Heart right ventricle (tissue), 16 donors: ENCODE data around the gene TUBG1. TPM values are rescaled to one million over a fixed set of nuclear protein-coding genes. Genes with fewer than 3 reads are reported as not detected.
A peak's percentile ranks its signal among the peaks of the same experiment; 100 is the strongest.

ENCODE experiments used
- ATAC-seq, 8 donors: fragments of 200-7000 bp; cut with Tn5 transposase; one replicate each; pipeline ENCODE4 v1.9.1; 2020; ENCODE audit warnings: mild to moderate bottlenecking in 8 of 8, moderate library complexity in 8 of 8, moderate number of reproducible peaks in 1 of 8
- DNase-seq, 2 donors: peaks; one replicate each; pipeline ENCODE4 v3.0.0-alpha.2; 2020
- H3K27ac ChIP-seq, 10 donors: fragments of 200-600 bp; sonication (generic) in 2 of 10; one replicate each; pipeline versions ENCODE4 v1.5.0 to v1.8.0; 2020 to 2022; ENCODE audit warnings: mild to moderate bottlenecking in 3 of 10
- H3K27me3 ChIP-seq, 7 donors: fragments of 200-600 bp; one replicate each; pipeline ENCODE4 v1.8.0; 2021 to 2022; ENCODE audit warnings: mild to moderate bottlenecking in 2 of 7
- H3K36me3 ChIP-seq, 9 donors: fragments of 200-600 bp; sonication (generic) in 1 of 9; one replicate each; pipeline versions ENCODE4 v1.5.0 to v1.8.0; 2020 to 2022; ENCODE audit warnings: mild to moderate bottlenecking in 2 of 9
- H3K4me1 ChIP-seq, 9 donors: fragments of 200-600 bp; sonication (generic) in 1 of 9; one replicate each; pipeline versions ENCODE4 v1.5.0 to v1.8.0; 2020 to 2022; ENCODE audit warnings: mild to moderate bottlenecking in 4 of 9
- H3K4me3 ChIP-seq, 10 donors: fragments of 200-600 bp; sonication (generic) in 2 of 10; one replicate each; pipeline versions ENCODE4 v1.5.0 to v1.8.0; 2020 to 2022; ENCODE audit warnings: mild to moderate bottlenecking in 7 of 10, moderate library complexity in 2 of 10
- H3K9me3 ChIP-seq, 11 donors: fragments of 200-600 bp in 10 of 11; sonication (generic) in 2 of 11; one replicate each; pipeline versions ENCODE4 v1.5.0 to v1.8.0; 2013 to 2022; ENCODE audit warnings: mild to moderate bottlenecking in 2 of 11, control low read depth in 1 of 11, moderate library complexity in 1 of 11
- CTCF ChIP-seq, 9 donors: fragments of 200-600 bp; sonication (generic) in 2 of 9; IDR thresholded peaks; one replicate each; pipeline versions ENCODE4 v1.5.0 to v1.8.0; 2021 to 2022; ENCODE audit warnings: antibody characterized with exemption in 9 of 9, mild to moderate bottlenecking in 5 of 9, moderate library complexity in 1 of 9
- WGBS, 2 donors: extraction: QIAGEN DNeasy Blood & Tissue Kit; methylation state at CpG; one replicate each; pipeline ENCODE4 v1.1.7; 2013; ENCODE audit warnings: inconsistent platforms in 1 of 2; 5-methylcytosine and 5-hydroxymethylcytosine counted together
- intact Hi-C, 10 donors: fragments of 100-400 bp; cut with DNase I; formaldehyde crosslinking; loops; one replicate each; pipeline versions ENCODE4 v1.11.1 to v1.14.2; 2022
- polyA plus RNA-seq, 2 donors: library from polyadenylated mRNA; stranded (reverse); fragments of 200-250 nt; gene quantifications; one replicate each; pipeline ENCODE4 v1.2.3, GENCODE V29; 2013
- total RNA-seq, 10 donors: library from RNA; stranded (reverse); fragmentation: NEBNext Ultra II Directional in 3 of 10; extraction: Animal tissue kit (Norgen Biotek cat#: 25700) in 3 of 10; gene quantifications; one replicate each; pipeline versions ENCODE4 v1.2.1 to v1.2.4, GENCODE V29; 2021 to 2023
- donor health status: Arrhythmogenic right ventricular cardiomyopathy.
- donor health status: ischemic (EF 13 %, LVEDD 7.1; RV severe dilation, severe dysfunction).
- donor health status: healthy with polysubstance abuse.
- donor health status: DM: no; HTN: yes; CAD: no.
- donor health status: DM: no; HTN: no; CAD: no.
- donor health status: ischemic (EF 25% LVEDD 6.9; RV normal size, moderate dysfunction).
- donor health status: ischemic (EF 25% LVEDD 5.7; RV mildly dilated, moderate dysfunction).
- donor health status: healthy.
- donor health status: DM: yes; HTN: yes; CAD: no.
- donor health status: Ischemic cardiomyopathy.
- donor health status: ischemic (EF 35%, LVEDD 5.7; RV mildly dilated, moderate dysfunction).
- donor health status: nonischemic (EF 11% LVEDD 7.7; RV severe dilation, severe dysfunction).
- donor health status: DM: yes; HTN: yes; CAD: no.
- donor health status: PGD.
- donor health status: ischemic (EF 29% LVEDD 5.4; RV normal size, mild dysfunction).
- donor health status: nonischemic (EF 23%, LVEDD 6.1; RV moderate dilation, normal function).

The TUBG1 gene
- total and polyA plus RNA-seq, 12 donors = 28.2 to 107 (median 43.7) TPM

GRCh38 chr17:42568341-42569111 lies 41.0 kb upstream of the TUBG1 start:
- peak overlapping the region in 3 of 10 donors; percentile 78 to 91 (median 86) for H3K4me3 ChIP-seq

GRCh38 chr17:42571435-42572225 lies 37.9 kb upstream of the TUBG1 start:
- Histone ChIP-seq H3K27me3 (no peaks in the 10 kb centered on the region), H3K36me3 (peaks cover 0 to 84% (median 60%) of the 10 kb centered on the region in 9 donors), H3K4me3 (no peak overlapping the region), H3K27ac (peak overlapping the region in 1 of 10 donors; percentile 14), H3K9me3 (no peaks in the 10 kb centered on the region), H3K4me1 (peaks cover 2 to 58% (median 18%) of the 10 kb centered on the region in 9 donors)
- no peak for TF ChIP-seq CTCF (IDR thresholded peaks at IDR 0.05)
- ATAC-seq (no peak), DNase-seq (no peak)
- WGBS, 2 donors = 57 to 61% methylated on average over 12 of the region's 12 CpGs
- intact Hi-C loops = loop anchor here in 4 of 10 donors (10.0 kb wide), 3 partner anchors 113 to 253 kb away; partner anchors contain the start of genes BECN1 (in 2 of the 4), CCR10 (in 1 of the 4), CNTNAP1 (in 1 of the 4) and RAMP2 (in 1 of the 4)

More at GRCh38 chr17:42568341-42569111, 41.0 kb upstream of the TUBG1 start:
- TF ChIP-seq CTCF (IDR thresholded peaks at IDR 0.05) = no peak
- Histone ChIP-seq H3K36me3 (peaks cover 5 to 80% (median 70%) of the 10 kb centered on the region in 9 donors), H3K27ac (peak overlapping the region in 9 of 10 donors; percentile 34 to 99 (median 96)), H3K4me1 (peaks cover 8 to 56% (median 30%) of the 10 kb centered on the region in 9 donors), H3K27me3 (no peaks in the 10 kb centered on the region), H3K9me3 (no peaks in the 10 kb centered on the region)
- intact Hi-C loops = no loop called here
- ATAC-seq = no peak
- WGBS, 2 donors = 87 to 88% methylated on average over 14 of the region's 14 CpGs
- no peak for DNase-seq

- TF ChIP-seq CTCF (IDR thresholded peaks at IDR 0.05) = no peak
- intact Hi-C loops = loop anchor here in 4 of 10 donors (10.0 kb wide), 3 partner anchors 112 to 252 kb away; partner anchors contain the start of genes BECN1 (in 2 of the 4), CCR10 (in 1 of the 4), CNTNAP1 (in 1 of the 4) and RAMP2 (in 1 of the 4)
- H3K27ac ChIP-seq = peak overlapping the region in 1 of 10 donors; percentile 11
- ATAC-seq (no peak), DNase-seq (no peak)
- WGBS, 2 donors = 82 to 83% methylated on average over 4 of the region's 4 CpGs
- H3K27me3 ChIP-seq = no peaks in the 10 kb centered on the region
- H3K4me3 ChIP-seq = no peak overlapping the region
- H3K36me3 ChIP-seq = peaks cover 0 to 84% (median 60%) of the 10 kb centered on the region in 9 donors
- no peaks in the 10 kb centered on the region for H3K9me3 ChIP-seq
- H3K4me1 ChIP-seq = peaks cover 7 to 62% (median 19%) of the 10 kb centered on the region in 9 donors
Observed at GRCh38 chr17:42573095-42573494, 36.4 kb upstream of the TUBG1 start.

- intact Hi-C loops = loop anchor here in 4 of 10 donors (10.0 kb wide), 3 partner anchors 110 to 250 kb away; partner anchors contain the start of genes BECN1 (in 2 of the 4), CCR10 (in 1 of the 4), CNTNAP1 (in 1 of the 4) and RAMP2 (in 1 of the 4)
- no peak for TF ChIP-seq CTCF (IDR thresholded peaks at IDR 0.05)
- peaks cover 0 to 79% (median 48%) of the 10 kb centered on the region in 9 donors for H3K36me3 ChIP-seq
Observed at GRCh38 chr17:42574463-42574862, 35.0 kb upstream of the TUBG1 start.

More at GRCh38 chr17:42574463-42574862, 35.0 kb upstream of the TUBG1 start:
- no peaks in the 10 kb centered on the region for H3K9me3 ChIP-seq
- H3K4me3 ChIP-seq = no peak overlapping the region
- no peak overlapping the region for H3K27ac ChIP-seq
- ATAC-seq (no peak), DNase-seq (no peak)
- peaks cover 12 to 62% (median 23%) of the 10 kb centered on the region in 9 donors for H3K4me1 ChIP-seq
- no peaks in the 10 kb centered on the region for H3K27me3 ChIP-seq
- 82 to 87% methylated on average over 3 of the region's 3 CpGs for WGBS, 2 donors
